ENCODE measurements around the gene GGA1. TPM values are rescaled to one million over a fixed set of nuclear protein-coding genes. Genes with fewer than 3 reads are reported as not detected.
A peak's percentile ranks its signal among the peaks of the same experiment; 100 is the strongest.

The GGA1 gene
- total and polyA plus RNA-seq, 10 of the 15 experiments (the other 5 are each of a cell fraction or from before 2014, with no cell fraction given), result 1.4 to 79.4 (median 44.4) TPM

- peak overlapping the region; percentile 69 for H3K4me2 ChIP-seq (ENCODE audit: control insufficient read depth, insufficient read depth)
- ATAC-seq (peak; percentile 4), FAIRE-seq (no peak), DNase-seq (ENCODE audit: low read depth, low spot score) (no peak)
- BruUV-seq (replicated peaks), result no TSS peak
- no peaks in the 10 kb centered on the region for H4K20me1 ChIP-seq (ENCODE audit: control insufficient read depth, insufficient read depth)
- whole genome bisulfite sequencing (ENCODE audit: insufficient coverage, insufficient replicate concordance, low lambda C conversion rate, missing lambda C conversion rate), result 76% methylated on average over 6 of the region's 7 CpGs
- no peak for TF ChIP-seq MAX (IDR thresholded peaks at IDR 0.05; ENCODE audit: low read depth, low read length)
- no peak for TF ChIP-seq ATF7 (IDR thresholded peaks at IDR 0.05; ENCODE audit: low read depth)
- TF ChIP-seq PAX8 (IDR thresholded peaks at IDR 0.05), result no peak
- no peak for TF ChIP-seq DPF2 (IDR thresholded peaks at IDR 0.05)
- TF ChIP-seq HCFC1 (IDR thresholded peaks at IDR 0.05; ENCODE audit: low read length), result no peak
- no peak for TF ChIP-seq MYC (IDR thresholded peaks at IDR 0.05; ENCODE audit: insufficient read depth, insufficient read length, insufficient replicate concordance, low read length, severe bottlenecking)
- no peak for TF ChIP-seq YBX1 (IDR thresholded peaks at IDR 0.05)
- TF ChIP-seq E2F4 (IDR thresholded peaks at IDR 0.05; ENCODE audit: low read depth, low read length), result no peak
- TF ChIP-seq POLR2AphosphoS5 (IDR thresholded peaks at IDR 0.05; ENCODE audit: low read length), result no peak
- no peak for TF ChIP-seq MTA3 (IDR thresholded peaks at IDR 0.05; ENCODE audit: borderline replicate concordance, low read length)
- no peak for TF ChIP-seq EED (IDR thresholded peaks at IDR 0.05; ENCODE audit: low read depth)
- no peak overlapping the region for H3K4me3 ChIP-seq
- no peak overlapping the region for H3K9ac ChIP-seq (ENCODE audit: control insufficient read depth, insufficient read depth, low read length)
- ChIA-PET CTCF (interaction anchor here (0.6 to 14.9 kb wide), 7 partner anchors 9 to 397 kb away, joined by 3 to 275 read pairs (median 63); partner anchors contain the start of genes GGA1, LGALS1, NOL12 and PDXP), SMC1A (ENCODE audit: uncharacterized antibody, unreplicated experiment) (interaction anchor here (0.9 to 5.9 kb wide), 14 partner anchors 8 to 57 kb away, joined by 3 to 69 read pairs (median 5); partner anchors contain the start of genes GGA1, PDXP and SH3BP1), RAD21 (ENCODE audit: unreplicated experiment) (interaction anchor here (0.8 to 7.1 kb wide), 8 partner anchors 10 to 54 kb away, joined by 3 to 76 read pairs (median 10); partner anchors contain the start of genes LGALS1, PDXP and SH3BP1), POLR2A (interaction anchor here (0.6 to 5.0 kb wide), 13 partner anchors 9 to 217 kb away, joined by 3 to 45 read pairs (median 4); partner anchors contain the start of genes ANKRD54, GGA1, LGALS1 and PDXP)
- no peak overlapping the region for H2AFZ ChIP-seq (ENCODE audit: control insufficient read depth, low read depth, low read length)
- peak overlapping the region; percentile 60 for H3K27ac ChIP-seq (ENCODE audit: control insufficient read depth, insufficient read depth)
- H3K79me2 ChIP-seq (ENCODE audit: control insufficient read depth, insufficient read depth, low read length), result no peaks in the 10 kb centered on the region
- H3K9me3 ChIP-seq (replicated peaks; ENCODE audit: control insufficient read depth, insufficient read depth, low read length), result no peaks in the 10 kb centered on the region
- in situ Hi-C loops (cut with MboI), result loop anchor here (5.0 kb wide), 1 partner anchor 55 kb away; no protein-coding TSS in a partner anchor
- H3K27me3 ChIP-seq (replicated peaks in 1 of 2; ENCODE audit: control insufficient read depth in 2 of 2, insufficient read depth in 2 of 2, low read length in 1 of 2), result no peaks in the 10 kb centered on the region
- H3K4me1 ChIP-seq (ENCODE audit: control insufficient read depth, insufficient read depth, low read length), result peaks cover 30% of the 10 kb centered on the region
- intact Hi-C loops (cut with micrococcal nuclease; ENCODE audit: unreplicated experiment), result no loop called here
- H3K36me3 ChIP-seq (ENCODE audit: control insufficient read depth in 2 of 2, insufficient read depth in 2 of 2, low read length in 1 of 2), result peaks cover 14 to 17% of the 10 kb centered on the region in 2 experiments; a peak in 3 of 4 replicates
These were observed 18.5 kb downstream of the GGA1 start for GRCh38 chr22:37627121-37627520.

All from GM12878 (cell line).